NCI-H187 (cell line): Measurements from ENCODE around the gene CMTM4.

Experiments used
- DNase-seq, 2 experiments: peaks; one replicate each; lab custom pipeline; 2025; lab: John Stamatoyannopoulos, UW

Gene CMTM4

DNA sequence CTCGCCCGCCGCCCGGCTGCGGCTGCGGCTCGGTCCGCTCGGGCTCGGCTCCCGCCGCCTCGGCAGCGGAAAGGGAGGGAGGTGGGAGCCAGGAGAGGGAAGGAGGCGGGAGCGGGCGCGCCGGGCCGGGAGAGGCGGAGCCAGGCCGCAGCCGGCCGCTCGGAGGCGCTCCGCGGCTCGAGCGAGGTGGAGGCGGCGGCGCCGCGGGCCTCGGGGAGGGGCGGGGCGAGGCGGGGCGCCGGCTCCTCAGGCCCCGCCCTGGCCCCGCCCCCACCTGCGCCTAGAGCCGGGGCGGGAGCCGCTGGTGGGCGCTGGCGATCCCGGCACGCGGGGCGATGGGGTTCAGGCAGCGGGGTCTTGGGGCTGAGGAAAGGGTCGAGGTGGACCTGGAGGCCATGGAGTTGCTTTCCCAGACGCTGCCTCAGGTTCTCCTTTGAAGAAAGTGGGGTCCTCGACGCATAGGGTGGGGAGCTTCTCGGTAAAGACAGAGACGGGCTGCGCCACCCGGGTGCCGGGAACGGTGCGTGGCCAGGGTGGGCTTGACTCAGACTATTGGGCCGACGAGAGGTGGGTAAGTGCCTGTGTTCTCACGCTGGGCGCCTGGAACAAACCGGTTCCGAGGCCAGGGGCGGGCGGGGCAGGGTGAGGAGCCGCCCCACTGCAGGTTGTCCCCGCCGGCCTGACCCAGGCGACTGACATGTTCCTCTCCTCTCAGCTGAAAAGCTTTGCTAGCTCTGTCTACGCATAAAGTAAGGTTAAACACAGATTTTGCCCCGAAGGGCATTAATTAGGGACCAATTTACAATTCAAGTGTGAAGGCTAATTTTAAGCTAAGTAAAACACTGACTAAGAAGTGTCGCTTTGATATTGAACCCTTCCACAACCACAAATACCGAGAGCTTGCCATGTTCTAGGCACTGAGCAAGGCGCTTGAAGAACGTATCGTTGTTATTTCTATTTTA, at the start of gene CMTM4:
Gene CMTM4, minus strand, starts transcription at position 75 of the 962 bp plus-strand sequence. CDS start 218 bp downstream, outside the sequence.
- peak; percentile 35 to 60 for DNase-seq

GRCh38 chr16:66746048-66746447, 49.5 kb upstream of the CMTM4 start:
- DNase-seq = no peak

GRCh38 chr16:66741950-66742808, 45.6 kb upstream of the CMTM4 start:
- DNase-seq = no peak

DNA sequence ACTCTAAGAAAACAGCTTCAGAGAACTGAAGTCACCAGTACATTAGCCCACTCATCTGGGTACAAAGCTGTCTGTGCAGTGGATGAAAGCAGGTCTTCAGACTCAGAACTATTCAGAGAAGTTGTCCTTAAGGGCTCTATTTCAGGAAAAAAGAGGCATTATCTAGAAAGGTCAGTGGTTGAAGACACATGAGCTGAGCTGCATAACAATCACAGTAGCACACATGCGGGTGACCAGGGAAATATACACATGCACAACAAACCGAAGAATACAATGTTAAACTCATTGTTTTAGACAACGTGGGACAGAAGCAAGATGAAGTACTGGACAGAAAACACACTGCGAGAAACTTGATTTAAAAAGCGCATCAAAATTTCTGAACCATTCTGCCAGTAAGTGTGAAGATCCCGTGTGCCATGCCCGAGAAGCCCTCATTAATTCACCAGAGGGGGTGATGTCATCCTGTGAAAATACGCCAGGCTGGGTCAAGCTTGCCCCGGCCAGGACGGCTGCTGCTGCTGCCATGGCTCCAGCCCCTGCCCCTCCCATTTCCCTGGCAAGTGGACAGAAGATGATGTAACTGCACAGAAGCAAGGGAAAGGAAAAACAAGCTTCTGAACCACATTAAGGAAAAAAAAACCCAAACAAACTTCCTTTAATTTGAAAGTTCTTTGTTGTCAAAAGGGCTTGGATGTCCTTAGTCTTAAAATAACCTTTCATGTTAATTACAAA, 44.8 kb upstream of the CMTM4 start:
- DNase-seq = no peak

DNA sequence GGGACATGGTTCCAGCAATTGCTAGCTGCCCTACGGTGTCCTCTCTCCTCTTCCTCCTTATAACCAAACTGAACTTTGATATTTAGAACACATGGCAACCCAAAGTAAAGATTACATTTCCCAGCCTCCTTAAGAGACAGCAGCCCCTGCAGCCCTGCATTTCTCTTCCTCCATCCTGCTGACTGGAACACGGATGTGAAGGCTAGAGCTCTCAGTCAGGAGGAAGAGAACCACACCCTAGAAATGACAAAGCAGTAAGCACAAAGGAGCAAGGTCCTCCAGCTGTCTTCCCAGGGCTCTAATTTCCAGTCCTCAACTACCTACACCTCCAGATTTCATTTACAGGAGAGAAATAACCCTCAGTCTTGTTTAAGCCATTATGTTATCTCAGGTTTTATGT, 44.0 kb upstream of the CMTM4 start:
- DNase-seq = no peak

DNA sequence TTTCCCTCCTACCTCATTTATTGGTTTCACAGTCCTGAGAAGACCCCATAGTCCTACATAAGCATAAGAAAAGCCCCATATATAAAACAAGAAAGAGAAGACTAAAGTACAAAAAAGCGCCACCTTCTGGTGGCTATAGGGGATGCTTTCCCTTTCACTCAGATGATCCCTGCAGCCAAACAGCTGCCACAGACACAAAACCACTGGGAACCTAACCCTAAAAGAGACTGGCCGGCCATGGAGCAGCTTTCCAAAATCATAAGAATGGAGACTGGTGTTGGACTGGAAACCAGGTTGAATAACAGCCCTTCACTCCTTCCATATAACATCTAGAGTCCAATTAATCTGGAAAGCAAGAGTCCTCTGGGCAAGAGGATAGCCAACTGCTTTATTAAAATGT, 43.5 kb upstream of the CMTM4 start:
- peak in 1 of 2 experiments; percentile 16 for DNase-seq

DNA sequence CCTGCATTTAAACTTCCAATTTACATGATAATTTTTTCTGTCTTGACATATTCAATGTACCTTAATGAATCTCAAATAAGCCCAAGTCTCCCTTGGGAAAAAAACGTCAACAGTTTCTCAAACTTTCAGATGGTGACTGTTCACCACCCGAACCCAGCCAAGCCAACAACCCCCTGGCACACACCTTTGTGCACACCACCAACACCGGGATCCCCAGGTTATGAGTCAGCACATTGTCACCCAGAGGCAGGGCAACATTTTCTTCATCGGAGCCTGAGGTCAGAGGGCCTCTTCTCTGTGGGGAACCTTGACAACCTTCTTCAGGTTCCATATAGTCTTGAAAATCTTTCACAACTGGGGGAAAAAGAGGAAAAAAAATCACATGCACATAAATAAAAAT, 39.3 kb upstream of the CMTM4 start:
- DNase-seq = no peak

DNA sequence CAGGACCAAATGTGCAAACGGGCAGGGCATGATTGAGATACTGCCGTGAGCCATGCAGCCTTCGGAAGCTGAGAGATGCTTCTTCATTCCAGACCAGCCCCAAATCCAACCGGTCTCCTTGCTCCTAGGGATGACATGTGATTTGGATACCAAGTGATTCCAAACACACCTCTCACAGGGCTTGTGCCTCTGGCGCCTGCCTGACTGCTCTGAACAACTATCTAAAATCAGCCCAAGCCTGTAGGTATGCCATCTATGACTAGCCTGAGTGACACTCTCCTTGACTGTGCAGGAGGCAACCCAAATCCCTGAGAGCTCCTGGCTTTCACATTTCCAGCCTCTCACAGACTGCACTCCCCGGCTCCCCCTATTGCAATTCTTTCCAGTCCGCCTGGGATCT, 34.6 kb upstream of the CMTM4 start:
- no peak for DNase-seq

DNA sequence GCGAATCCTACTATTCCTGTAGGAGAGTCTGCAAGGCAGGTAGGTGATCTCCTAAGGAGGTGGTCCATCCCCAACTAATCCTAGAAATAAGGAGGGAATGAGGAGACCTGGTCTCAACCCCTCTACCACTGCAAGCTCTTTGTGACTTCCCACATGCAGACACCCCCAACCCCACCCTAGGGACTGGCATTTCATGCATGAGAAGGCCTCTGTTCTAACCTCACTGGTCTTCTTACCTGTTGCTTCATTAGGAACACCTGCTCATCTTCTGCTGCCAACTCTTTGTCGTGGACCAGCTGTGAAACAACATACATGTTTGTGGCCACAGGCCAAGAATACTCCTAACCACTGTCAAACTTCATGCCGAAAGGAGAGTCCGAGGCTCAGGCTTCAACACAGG, 32.3 kb upstream of the CMTM4 start:
- DNase-seq = no peak

DNA sequence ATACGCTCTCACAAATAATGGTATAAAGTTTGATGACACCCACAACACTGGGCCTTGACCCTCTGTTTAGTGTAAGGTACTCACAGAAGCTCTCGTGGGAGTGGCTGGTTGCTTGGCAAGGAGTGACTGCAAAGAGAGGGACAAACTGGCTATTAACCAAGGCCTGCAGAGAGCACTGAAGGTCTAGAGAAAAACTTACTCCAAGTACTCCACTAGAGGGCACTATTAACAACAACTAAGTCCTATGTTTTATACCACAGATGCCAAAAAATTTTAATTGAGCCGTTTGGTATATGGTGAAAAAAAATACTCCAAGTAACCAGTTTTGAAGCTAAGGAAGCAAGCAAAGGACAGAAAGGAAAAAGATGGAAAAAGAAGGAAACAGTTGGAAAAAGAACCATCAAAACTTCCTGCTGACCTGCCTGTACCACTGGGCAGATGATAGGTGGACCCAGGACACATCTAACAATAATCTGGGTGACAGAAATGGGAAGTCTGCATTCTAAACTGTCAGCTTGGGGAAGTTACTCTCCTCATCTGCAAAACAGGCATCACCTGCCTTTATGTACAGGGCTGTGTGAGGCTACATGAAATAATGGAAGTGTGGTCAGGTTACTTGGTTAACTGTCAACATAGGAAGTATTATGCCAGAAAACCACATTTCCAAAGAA, 31.7 kb upstream of the CMTM4 start:
- DNase-seq = no peak

GRCh38 chr16:66720766-66721165, 24.2 kb upstream of the CMTM4 start:
- no peak for DNase-seq

DNA sequence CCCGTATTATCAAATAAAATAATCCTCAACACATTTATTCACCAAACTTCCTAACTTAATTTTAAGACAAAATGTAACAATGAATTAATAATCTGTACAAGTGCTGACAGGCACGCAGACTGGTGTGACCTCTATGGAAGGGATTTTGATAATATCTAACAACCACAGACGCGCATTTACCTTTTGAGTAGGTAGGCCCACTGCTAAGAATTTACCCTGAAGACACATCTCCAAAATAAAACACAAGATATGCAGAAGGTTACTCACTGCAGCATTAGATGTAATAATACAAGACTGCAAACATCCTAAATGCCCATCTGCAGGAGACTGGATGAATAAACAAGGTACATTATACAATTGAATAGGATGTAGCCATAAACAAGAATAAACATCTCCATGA, 22.7 kb upstream of the CMTM4 start:
- DNase-seq = no peak

GRCh38 chr16:66717776-66718175, 21.2 kb upstream of the CMTM4 start:
- DNase-seq = no peak

GRCh38 chr16:66717112-66717675, 20.7 kb upstream of the CMTM4 start:
- DNase-seq = no peak

GRCh38 chr16:66714654-66715307, 18.2 kb upstream of the CMTM4 start:
- DNase-seq = no peak

DNA sequence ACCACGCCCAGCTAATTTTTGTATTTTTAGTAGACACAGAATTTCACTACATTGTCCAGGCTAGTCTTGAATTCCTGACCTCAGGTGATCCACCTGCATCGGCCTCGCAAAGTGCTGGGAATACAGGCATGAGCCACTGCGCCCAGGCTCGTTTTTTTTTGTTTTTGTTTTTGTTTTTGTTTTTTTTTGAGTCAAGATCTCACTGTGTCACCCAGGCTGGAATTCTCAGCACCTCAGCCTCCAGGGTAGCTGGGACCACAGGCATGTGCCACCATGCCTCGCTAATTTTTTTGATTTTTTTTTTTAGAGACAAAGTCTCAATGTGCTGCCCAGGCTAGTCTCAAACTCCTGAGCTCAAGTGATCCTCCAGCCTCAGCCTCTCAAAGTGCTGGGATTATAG, 17.5 kb upstream of the CMTM4 start:
- DNase-seq = no peak

DNA sequence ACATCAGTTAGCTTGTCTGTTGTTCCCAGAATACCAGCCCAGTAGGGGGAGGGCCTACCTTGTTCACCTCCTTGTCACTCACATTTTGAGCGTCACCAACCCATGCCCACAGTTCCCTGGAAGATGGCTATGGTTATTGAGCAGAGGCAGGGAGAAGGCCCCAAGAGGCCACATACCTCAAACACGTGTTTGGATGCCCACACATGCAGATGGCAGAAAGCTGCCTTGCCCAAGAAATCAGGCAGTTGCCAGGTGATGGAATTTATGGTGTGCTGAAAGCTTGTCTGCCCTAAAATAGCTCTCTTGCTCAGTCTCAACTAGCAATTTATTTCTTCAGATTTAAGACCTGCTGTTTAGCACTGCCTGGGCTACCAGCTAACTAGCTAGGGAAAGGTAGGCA, 16.5 kb upstream of the CMTM4 start:
- DNase-seq = no peak

DNA sequence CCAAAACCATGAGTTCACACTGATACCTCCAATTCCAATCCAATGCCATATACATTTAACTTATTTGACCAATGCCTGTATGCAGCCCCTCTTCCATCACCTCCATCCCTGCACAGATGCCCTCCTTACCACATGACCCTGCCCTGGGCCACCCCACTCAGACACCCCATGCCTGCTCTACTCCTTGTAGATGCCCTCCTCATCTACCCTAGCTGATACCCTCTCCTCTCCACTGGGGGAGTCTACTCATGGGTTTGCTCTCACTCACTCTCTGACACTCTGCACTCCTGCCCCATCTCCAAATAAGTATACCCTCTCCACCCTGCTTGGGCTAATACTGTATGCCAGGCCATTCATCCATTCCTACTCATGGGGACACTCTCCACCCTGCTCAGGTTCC, 16.0 kb upstream of the CMTM4 start:
- DNase-seq = no peak

DNA sequence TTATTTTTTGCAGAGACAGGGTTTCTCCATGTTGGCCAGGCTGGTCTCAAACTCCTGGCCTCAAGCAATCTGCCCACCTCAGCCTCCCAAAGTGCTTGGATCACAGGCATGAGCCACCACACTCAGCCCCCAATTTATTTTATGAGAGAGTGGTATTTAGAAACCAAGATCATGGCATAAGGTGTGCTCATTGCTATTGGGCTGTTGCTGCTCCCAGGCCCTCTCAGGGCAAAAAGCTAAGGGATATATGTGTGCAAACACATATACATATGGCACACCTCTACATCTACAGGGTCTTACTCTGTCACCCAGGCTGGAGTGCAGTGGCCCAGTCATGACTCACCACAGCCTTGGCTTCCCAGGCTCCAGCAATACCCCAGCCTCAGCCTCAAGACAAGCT, 15.0 kb upstream of the CMTM4 start:
- no peak for DNase-seq

DNA sequence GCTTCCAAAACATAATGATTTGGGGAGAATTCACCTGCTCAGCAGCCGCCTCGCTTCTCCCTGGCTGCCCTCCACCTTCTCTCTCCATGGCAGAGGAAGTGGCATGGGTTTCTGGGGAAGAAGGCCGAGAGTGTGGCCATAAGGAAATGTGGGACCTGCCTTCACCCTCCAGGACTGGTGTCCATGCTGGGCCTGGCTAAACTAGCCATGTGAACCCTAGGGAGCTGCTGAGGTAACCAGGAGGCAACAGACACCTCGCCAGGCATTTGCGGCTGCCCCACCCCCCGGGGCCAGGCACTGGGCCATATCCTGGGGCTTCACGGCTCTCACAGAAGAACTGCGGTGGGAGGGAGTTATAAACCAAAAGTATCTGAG, 9.9 kb upstream of the CMTM4 start:
- DNase-seq = no peak
